Neutrophil (primary cell): ENCODE results near the gene LDLRAD4.

Source experiments
- H3K27ac ChIP-seq: fragments of 200-600 bp; sonication (generic); 2 replicates; pipeline ENCODE4 v1.5.1; 2016; ENCODE audit warnings: mild to moderate bottlenecking, moderate library complexity
- H3K27me3 ChIP-seq: fragments of 200-600 bp; sonication (generic); 2 replicates; pipeline ENCODE4 v1.6.0; 2016; ENCODE audit warnings: mild to moderate bottlenecking
- H3K36me3 ChIP-seq: fragments of 200-600 bp; sonication (generic); 2 replicates; pipeline ENCODE4 v1.5.1; 2017
- H3K4me1 ChIP-seq, 2 experiments: fragments of 200-600 bp in 1 of 2; sonication (generic) in 1 of 2; 1 replicate in 1 of 2; 2 replicates in 1 of 2; pipeline versions ENCODE4 v1.5.1 to v1.6.1; 2013 to 2016; ENCODE audit warnings: low read depth in 1 of 2, low read length in 1 of 2, mild to moderate bottlenecking in 1 of 2, moderate library complexity in 1 of 2; ENCODE audit not compliant: control insufficient read depth in 1 of 2, insufficient read depth in 1 of 2
- H3K4me3 ChIP-seq, 2 experiments: fragments of 200-600 bp in 1 of 2; sonication (generic) in 1 of 2; 1 replicate in 1 of 2; 2 replicates in 1 of 2; pipeline ENCODE4 v1.5.1; 2013 to 2016; ENCODE audit warnings: low read depth in 1 of 2, low read length in 1 of 2, mild to moderate bottlenecking in 1 of 2, moderate library complexity in 1 of 2
- H3K9me3 ChIP-seq: fragments of 200-600 bp; sonication (generic); 2 replicates; pipeline ENCODE4 v1.5.1; 2016
- TF ChIP-seq, protein P1 (sequence below): fragments of 200-600 bp; sonication (generic); IDR thresholded peaks from 2 replicates; pipeline ENCODE4 v1.5.1; 2016; ENCODE audit warnings: antibody characterized with exemption

LDLRAD4 gene

DNA sequence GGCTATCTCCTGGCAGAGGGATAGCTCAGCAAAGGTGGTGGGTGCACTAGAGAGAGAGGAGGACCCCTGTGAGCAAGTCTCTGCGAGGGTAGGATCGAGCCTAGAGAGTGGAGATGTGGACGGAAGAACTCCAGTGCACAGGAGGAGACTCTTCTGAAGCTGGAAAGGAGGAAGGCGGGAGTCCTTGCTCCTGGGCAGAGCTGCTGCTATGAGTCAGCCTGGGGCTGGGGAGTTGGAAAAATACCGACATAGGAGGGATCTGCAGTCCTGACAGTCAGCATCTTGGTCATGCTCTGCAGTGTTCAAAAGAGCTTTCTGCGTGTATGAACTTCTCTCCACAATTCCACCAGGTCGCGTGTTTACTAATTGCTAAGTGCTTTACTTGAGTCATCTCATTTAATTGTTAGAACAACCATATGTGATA, 233.8 kb downstream of the LDLRAD4 start:
- no peaks in the 10 kb centered on the region for H3K36me3 ChIP-seq

DNA sequence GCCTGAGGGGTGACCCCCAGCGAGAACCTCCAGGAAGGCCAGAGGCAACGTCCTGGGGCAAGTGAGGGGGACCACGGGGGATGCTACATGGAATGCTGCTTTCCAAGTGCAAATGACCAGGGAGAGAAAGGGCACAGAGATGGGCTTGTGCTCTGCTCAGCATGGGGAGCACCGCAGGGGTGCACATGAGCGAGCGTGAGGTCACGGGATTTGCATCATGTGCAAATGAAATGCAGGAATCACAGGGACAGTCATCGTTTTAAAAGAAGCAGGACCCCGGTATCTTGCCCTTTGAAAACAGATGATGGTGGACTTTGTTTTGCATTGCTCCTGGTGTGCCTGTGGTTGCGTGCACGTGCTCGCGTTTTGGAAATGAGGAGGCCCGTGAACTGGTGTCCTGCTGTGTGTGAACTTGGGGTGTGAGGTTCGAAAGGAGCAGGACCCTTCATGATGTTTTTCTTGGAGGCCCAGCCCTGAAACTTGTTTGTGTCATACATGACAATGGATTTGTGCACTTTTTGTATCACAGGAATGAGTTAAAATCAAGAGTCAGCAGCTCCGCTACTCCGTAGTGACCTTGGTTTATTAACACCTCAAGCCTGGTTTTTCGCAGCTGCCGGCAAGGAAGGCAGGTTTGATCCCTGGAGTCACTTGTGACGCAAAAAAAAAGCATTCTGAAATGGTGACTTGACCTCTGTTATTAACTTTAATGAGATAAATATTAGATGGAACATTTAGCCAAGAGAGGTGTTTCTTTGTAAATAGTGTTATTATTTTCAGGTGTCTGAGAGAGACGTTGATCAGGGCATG, 234.5 kb downstream of the LDLRAD4 start:
- Histone ChIP-seq H3K27me3 (no peaks in the 10 kb centered on the region), H3K36me3 (no peaks in the 10 kb centered on the region), H3K4me1 (peaks cover 22 to 27% of the 10 kb centered on the region in 2 experiments), H3K4me3 (no peak overlapping the region), H3K9me3 (no peaks in the 10 kb centered on the region), H3K27ac (no peak overlapping the region)
- TF ChIP-seq, protein P1, sequence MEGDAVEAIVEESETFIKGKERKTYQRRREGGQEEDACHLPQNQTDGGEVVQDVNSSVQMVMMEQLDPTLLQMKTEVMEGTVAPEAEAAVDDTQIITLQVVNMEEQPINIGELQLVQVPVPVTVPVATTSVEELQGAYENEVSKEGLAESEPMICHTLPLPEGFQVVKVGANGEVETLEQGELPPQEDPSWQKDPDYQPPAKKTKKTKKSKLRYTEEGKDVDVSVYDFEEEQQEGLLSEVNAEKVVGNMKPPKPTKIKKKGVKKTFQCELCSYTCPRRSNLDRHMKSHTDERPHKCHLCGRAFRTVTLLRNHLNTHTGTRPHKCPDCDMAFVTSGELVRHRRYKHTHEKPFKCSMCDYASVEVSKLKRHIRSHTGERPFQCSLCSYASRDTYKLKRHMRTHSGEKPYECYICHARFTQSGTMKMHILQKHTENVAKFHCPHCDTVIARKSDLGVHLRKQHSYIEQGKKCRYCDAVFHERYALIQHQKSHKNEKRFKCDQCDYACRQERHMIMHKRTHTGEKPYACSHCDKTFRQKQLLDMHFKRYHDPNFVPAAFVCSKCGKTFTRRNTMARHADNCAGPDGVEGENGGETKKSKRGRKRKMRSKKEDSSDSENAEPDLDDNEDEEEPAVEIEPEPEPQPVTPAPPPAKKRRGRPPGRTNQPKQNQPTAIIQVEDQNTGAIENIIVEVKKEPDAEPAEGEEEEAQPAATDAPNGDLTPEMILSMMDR: no peak

More for the DNA sequence above, 233.8 kb downstream of the LDLRAD4 start:
- Histone ChIP-seq H3K4me1 (peaks cover 22 to 25% of the 10 kb centered on the region in 2 experiments), H3K9me3 (no peaks in the 10 kb centered on the region), H3K27ac (peak overlapping the region; percentile 71), H3K27me3 (no peaks in the 10 kb centered on the region), H3K4me3 (no peak overlapping the region)
- TF ChIP-seq, protein P1: no peak

DNA sequence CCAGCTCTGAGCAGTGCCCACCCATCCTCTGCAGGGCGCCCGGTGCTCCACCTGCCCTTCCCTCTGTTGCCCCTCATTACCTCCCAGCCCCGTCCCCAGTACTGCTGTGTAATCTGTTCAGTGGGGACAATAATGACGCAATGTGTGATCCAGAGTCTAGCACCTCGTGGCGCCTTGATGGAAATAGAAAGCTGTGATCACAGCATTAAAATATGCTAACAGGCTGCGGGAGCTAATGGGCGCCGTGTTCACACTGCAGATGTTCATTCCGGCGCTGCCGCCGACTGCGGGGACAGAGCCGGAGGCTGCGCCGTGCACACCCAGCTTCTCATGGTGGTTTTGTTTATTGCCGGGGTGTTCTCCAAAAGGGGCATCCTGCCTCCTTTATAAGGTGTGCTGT, 235.2 kb downstream of the LDLRAD4 start:
- H3K9me3 ChIP-seq: no peaks in the 10 kb centered on the region
- H3K27me3 ChIP-seq: no peaks in the 10 kb centered on the region
- H3K27ac ChIP-seq: no peak overlapping the region
- H3K36me3 ChIP-seq: no peaks in the 10 kb centered on the region
- H3K4me3 ChIP-seq: no peak overlapping the region
- peaks cover 22 to 27% of the 10 kb centered on the region in 2 experiments for H3K4me1 ChIP-seq
- TF ChIP-seq, protein P1: no peak

DNA sequence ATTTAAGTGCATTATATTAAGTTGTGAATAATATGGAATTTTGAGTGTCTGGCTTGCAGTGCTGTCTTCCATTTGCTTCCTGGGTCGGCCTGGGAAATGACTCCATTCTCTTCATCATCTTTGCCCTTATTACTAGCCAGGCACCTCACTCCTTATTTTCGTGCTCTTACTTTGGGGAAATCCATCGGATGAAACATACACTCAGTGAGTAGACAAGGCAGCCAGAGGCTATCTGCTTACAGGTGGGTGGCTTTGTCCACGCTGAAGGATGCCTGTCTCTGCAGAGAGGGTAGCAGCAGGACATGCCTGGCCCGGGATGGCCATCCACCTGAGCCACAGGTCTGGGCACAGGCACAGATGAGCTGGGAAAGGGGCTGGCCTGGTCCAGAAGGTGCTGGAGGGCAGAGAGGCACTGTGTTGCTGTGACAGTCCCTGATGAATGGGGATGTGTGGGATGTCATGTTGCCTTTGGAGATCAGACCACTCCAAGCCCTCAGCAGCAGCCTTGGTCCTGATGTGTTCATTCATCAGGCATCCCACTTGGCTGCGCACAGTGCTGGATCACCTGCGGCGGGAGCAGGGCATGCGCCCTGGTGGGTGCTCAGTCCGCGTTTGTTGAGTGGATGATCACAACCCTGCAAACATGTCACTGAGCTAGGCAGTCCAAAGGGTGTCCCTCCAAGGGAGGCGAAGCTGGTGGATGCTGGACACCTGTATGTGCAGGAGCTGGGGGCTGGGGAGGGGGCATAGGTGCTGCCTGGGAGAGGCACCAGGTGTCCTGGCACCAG, 236.0 kb downstream of the LDLRAD4 start:
- no peaks in the 10 kb centered on the region for H3K9me3 ChIP-seq
- no peak overlapping the region for H3K4me3 ChIP-seq
- H3K27ac ChIP-seq: no peak overlapping the region
- H3K4me1 ChIP-seq: peaks cover 22 to 27% of the 10 kb centered on the region in 2 experiments
- TF ChIP-seq, protein P1: no peak
- no peaks in the 10 kb centered on the region for H3K36me3 ChIP-seq
- no peaks in the 10 kb centered on the region for H3K27me3 ChIP-seq

DNA sequence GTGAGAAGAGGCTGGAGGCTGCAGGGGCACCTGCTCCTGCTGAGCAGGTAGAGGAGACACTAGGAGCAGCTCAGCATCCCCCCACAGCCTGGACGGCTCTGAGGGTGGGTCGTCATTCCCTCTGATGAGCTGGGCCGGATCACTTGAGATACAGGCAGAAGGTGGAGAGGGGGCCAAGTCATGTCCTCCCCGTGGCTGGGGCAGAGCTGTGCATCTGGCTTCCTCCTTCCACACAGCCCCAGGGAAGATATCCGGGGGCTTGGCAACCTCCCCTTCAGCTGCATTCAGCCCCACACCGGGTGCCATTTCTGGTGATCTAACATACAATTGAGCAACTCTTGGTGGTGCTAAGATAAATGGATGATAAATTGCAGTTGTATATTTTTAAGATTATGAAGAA, 236.9 kb downstream of the LDLRAD4 start:
- TF ChIP-seq, protein P1: no peak
- Histone ChIP-seq H3K36me3 (no peaks in the 10 kb centered on the region), H3K9me3 (no peaks in the 10 kb centered on the region), H3K27ac (no peak overlapping the region), H3K27me3 (no peaks in the 10 kb centered on the region), H3K4me1 (peaks cover 21 to 27% of the 10 kb centered on the region in 2 experiments), H3K4me3 (no peak overlapping the region)
